Panc1 (cell line): ENCODE measurements around the gene GSG1L.

Experiments
- POLR2AphosphoS5 ChIP-seq: IDR thresholded peaks from 2 replicates; pipeline ENCODE4 v1.6.1; 2012; ENCODE audit warnings: mild to moderate bottlenecking, low read depth, low read length, moderate library complexity
- TCF7L2 ChIP-seq: IDR thresholded peaks from 2 replicates; pipeline ENCODE4 v1.6.1; 2011; ENCODE audit warnings: mild to moderate bottlenecking, low read depth, low read length, inconsistent platforms
- TF ChIP-seq, protein P1 (sequence below): fragments of 450-650 bp; IDR thresholded peaks from 2 replicates; pipeline ENCODE4 v1.5.1; 2017; ENCODE audit warnings: mild to moderate bottlenecking
- TF ChIP-seq, protein P2 (sequence below), 2 experiments: IDR thresholded peaks; 2 replicates each; pipeline ENCODE4 v1.6.1; 2011 to 2012; ENCODE audit warnings: low read depth in 2 of 2, control low read depth in 1 of 2, low read length in 1 of 2, mild to moderate bottlenecking in 1 of 2, moderate library complexity in 1 of 2; ENCODE audit not compliant: insufficient read depth in 1 of 2

DNA sequence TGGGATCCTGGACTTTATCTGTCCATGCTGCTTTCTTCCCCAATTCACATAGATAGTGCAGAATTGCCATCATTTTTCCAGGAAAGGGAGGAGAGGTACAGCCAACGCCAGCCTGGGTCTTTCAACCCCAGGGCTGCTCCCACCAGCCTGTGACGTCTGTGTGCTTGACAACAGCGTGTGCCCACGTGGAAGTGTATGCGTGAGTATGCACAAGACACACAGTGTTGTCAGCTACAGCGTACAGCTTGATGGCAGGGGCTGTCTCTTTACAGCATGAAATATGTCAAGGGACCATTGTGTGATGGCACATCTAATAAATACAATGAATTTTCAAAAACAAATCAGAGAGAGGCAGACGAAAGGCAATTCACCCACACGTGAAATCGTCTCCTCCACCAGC is 62.3 kb downstream of the GSG1L start:
- TF ChIP-seq, protein P1, sequence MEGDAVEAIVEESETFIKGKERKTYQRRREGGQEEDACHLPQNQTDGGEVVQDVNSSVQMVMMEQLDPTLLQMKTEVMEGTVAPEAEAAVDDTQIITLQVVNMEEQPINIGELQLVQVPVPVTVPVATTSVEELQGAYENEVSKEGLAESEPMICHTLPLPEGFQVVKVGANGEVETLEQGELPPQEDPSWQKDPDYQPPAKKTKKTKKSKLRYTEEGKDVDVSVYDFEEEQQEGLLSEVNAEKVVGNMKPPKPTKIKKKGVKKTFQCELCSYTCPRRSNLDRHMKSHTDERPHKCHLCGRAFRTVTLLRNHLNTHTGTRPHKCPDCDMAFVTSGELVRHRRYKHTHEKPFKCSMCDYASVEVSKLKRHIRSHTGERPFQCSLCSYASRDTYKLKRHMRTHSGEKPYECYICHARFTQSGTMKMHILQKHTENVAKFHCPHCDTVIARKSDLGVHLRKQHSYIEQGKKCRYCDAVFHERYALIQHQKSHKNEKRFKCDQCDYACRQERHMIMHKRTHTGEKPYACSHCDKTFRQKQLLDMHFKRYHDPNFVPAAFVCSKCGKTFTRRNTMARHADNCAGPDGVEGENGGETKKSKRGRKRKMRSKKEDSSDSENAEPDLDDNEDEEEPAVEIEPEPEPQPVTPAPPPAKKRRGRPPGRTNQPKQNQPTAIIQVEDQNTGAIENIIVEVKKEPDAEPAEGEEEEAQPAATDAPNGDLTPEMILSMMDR, result no peak
- no peak for TF ChIP-seq TCF7L2
- TF ChIP-seq POLR2AphosphoS5, result no peak
- TF ChIP-seq, protein P2, sequence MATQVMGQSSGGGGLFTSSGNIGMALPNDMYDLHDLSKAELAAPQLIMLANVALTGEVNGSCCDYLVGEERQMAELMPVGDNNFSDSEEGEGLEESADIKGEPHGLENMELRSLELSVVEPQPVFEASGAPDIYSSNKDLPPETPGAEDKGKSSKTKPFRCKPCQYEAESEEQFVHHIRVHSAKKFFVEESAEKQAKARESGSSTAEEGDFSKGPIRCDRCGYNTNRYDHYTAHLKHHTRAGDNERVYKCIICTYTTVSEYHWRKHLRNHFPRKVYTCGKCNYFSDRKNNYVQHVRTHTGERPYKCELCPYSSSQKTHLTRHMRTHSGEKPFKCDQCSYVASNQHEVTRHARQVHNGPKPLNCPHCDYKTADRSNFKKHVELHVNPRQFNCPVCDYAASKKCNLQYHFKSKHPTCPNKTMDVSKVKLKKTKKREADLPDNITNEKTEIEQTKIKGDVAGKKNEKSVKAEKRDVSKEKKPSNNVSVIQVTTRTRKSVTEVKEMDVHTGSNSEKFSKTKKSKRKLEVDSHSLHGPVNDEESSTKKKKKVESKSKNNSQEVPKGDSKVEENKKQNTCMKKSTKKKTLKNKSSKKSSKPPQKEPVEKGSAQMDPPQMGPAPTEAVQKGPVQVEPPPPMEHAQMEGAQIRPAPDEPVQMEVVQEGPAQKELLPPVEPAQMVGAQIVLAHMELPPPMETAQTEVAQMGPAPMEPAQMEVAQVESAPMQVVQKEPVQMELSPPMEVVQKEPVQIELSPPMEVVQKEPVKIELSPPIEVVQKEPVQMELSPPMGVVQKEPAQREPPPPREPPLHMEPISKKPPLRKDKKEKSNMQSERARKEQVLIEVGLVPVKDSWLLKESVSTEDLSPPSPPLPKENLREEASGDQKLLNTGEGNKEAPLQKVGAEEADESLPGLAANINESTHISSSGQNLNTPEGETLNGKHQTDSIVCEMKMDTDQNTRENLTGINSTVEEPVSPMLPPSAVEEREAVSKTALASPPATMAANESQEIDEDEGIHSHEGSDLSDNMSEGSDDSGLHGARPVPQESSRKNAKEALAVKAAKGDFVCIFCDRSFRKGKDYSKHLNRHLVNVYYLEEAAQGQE (IDR thresholded peaks at IDR 0.05; ENCODE audit: insufficient read depth in 1 of 2, low read depth in 2 of 2, low read length in 1 of 2), result no peak
